Mesenchymal stem cell (in vitro differentiated cells and primary cell): ENCODE results near the gene ENPP7.

Experiments used
- DNase-seq: peaks from one replicate; pipeline ENCODE4 v3.0.0-alpha.2; 2013
- H2AFZ ChIP-seq: one replicate; pipeline ENCODE4 v1.6.1; 2013; ENCODE audit warnings: low read depth, mild to moderate bottlenecking, control low read depth, inconsistent platforms, low read length, moderate library complexity
- H2AK5ac ChIP-seq: 2 replicates; pipeline ENCODE4 v1.6.1; 2013; ENCODE audit warnings: low read length, moderate library complexity, mild to moderate bottlenecking, inconsistent platforms; ENCODE audit not compliant: severe bottlenecking
- H2BK120ac ChIP-seq: one replicate; pipeline ENCODE4 v1.6.1; 2013; ENCODE audit warnings: low read depth, mild to moderate bottlenecking, inconsistent platforms, low read length, moderate library complexity
- H2BK12ac ChIP-seq, 2 experiments: one replicate each; pipeline ENCODE4 v1.6.1; 2013; ENCODE audit warnings: inconsistent platforms in 2 of 2, low read length in 2 of 2, mild to moderate bottlenecking in 2 of 2, moderate library complexity in 2 of 2, control low read depth in 1 of 2
- H2BK15ac ChIP-seq: one replicate; pipeline ENCODE4 v1.6.1; 2013; ENCODE audit warnings: mild to moderate bottlenecking, low read depth, inconsistent platforms; ENCODE audit not compliant: poor library complexity, severe bottlenecking
- H2BK5ac ChIP-seq: 2 replicates; pipeline ENCODE4 v1.6.1; 2013; ENCODE audit warnings: low read depth, mild to moderate bottlenecking, low read length, control low read depth, inconsistent platforms; ENCODE audit not compliant: poor library complexity, severe bottlenecking
- H3K14ac ChIP-seq, 2 experiments: one replicate each; pipeline ENCODE4 v1.6.1; 2013; ENCODE audit warnings: inconsistent platforms in 2 of 2, low read length in 2 of 2, control low read depth in 1 of 2, mild to moderate bottlenecking in 1 of 2, moderate library complexity in 1 of 2
- H3K18ac ChIP-seq, 2 experiments: one replicate each; pipeline ENCODE4 v1.6.1; 2013; ENCODE audit warnings: inconsistent platforms in 2 of 2, low read length in 2 of 2, control low read depth in 1 of 2, low read depth in 1 of 2, mild to moderate bottlenecking in 1 of 2
- H3K23ac ChIP-seq, 2 experiments: one replicate each; pipeline ENCODE4 v1.6.1; 2013; ENCODE audit warnings: inconsistent platforms in 2 of 2, low read length in 2 of 2, mild to moderate bottlenecking in 2 of 2, moderate library complexity in 2 of 2, control low read depth in 1 of 2
- H3K27ac ChIP-seq: 2 replicates; pipeline ENCODE4 v1.5.1; 2013; ENCODE audit warnings: mild to moderate bottlenecking, moderate library complexity, low read length, control low read depth, inconsistent platforms; ENCODE audit not compliant: poor library complexity, severe bottlenecking
- H3K27me3 ChIP-seq, 2 experiments: 2 replicates each; pipeline versions ENCODE4 v1.6.1 to v1.7.0; 2013; ENCODE audit warnings: low read length in 2 of 2, mild to moderate bottlenecking in 2 of 2, moderate library complexity in 2 of 2, control low read depth in 1 of 2, inconsistent platforms in 1 of 2; ENCODE audit not compliant: control insufficient read depth in 1 of 2, insufficient read depth in 1 of 2
- H3K36me3 ChIP-seq, 2 experiments: 2 replicates each; pipeline versions ENCODE4 v1.6.1 to v1.7.0; 2013; ENCODE audit warnings: low read length in 2 of 2, control low read depth in 1 of 2, inconsistent platforms in 1 of 2, low read depth in 1 of 2, mild to moderate bottlenecking in 1 of 2; ENCODE audit not compliant: insufficient read depth in 2 of 2, control insufficient read depth in 1 of 2
- H3K4ac ChIP-seq, 2 experiments: one replicate each; pipeline ENCODE4 v1.6.1; 2013; ENCODE audit warnings: inconsistent platforms in 2 of 2, low read length in 2 of 2, mild to moderate bottlenecking in 2 of 2, moderate library complexity in 2 of 2, control low read depth in 1 of 2, low read depth in 1 of 2
- H3K4me1 ChIP-seq: 2 replicates; pipeline ENCODE4 v1.6.1; 2013; ENCODE audit warnings: low read depth, low read length, control low read depth; ENCODE audit not compliant: control insufficient read depth, insufficient read depth
- H3K4me2 ChIP-seq: 2 replicates; pipeline ENCODE4 v1.6.1; 2013; ENCODE audit warnings: low read length, mild to moderate bottlenecking, inconsistent platforms; ENCODE audit not compliant: poor library complexity, severe bottlenecking
- H3K4me3 ChIP-seq, 2 experiments: 2 replicates each; pipeline versions ENCODE4 v1.5.1 to v1.7.0; 2013; ENCODE audit warnings: low read length in 2 of 2, mild to moderate bottlenecking in 2 of 2, control low read depth in 1 of 2, low read depth in 1 of 2; ENCODE audit not compliant: insufficient read depth in 1 of 2
- H3K79me1 ChIP-seq: replicated peaks from 2 replicates; pipeline ENCODE4 v1.6.1; 2013; ENCODE audit warnings: mild to moderate bottlenecking, control low read depth, low read length, inconsistent platforms; ENCODE audit not compliant: poor library complexity, severe bottlenecking
- H3K9ac ChIP-seq: 2 replicates; pipeline ENCODE4 v1.7.0; 2013; ENCODE audit warnings: mild to moderate bottlenecking, low read length, moderate library complexity
- H3K9me3 ChIP-seq: 2 replicates; pipeline ENCODE4 v1.7.0; 2013; ENCODE audit warnings: mild to moderate bottlenecking, low read length; ENCODE audit not compliant: control insufficient read depth
- H4K8ac ChIP-seq: one replicate; pipeline ENCODE4 v1.6.1; 2013; ENCODE audit warnings: inconsistent platforms, mild to moderate bottlenecking, low read length, moderate library complexity
- H4K91ac ChIP-seq: one replicate; pipeline ENCODE4 v1.6.1; 2013; ENCODE audit warnings: mild to moderate bottlenecking, low read length, inconsistent platforms
- WGBS: methylation state at CpG from one replicate; pipeline ENCODE4 v1.1.7; 2013; ENCODE audit warnings: mixed read lengths; 5-methylcytosine and 5-hydroxymethylcytosine counted together

Gene ENPP7

DNA sequence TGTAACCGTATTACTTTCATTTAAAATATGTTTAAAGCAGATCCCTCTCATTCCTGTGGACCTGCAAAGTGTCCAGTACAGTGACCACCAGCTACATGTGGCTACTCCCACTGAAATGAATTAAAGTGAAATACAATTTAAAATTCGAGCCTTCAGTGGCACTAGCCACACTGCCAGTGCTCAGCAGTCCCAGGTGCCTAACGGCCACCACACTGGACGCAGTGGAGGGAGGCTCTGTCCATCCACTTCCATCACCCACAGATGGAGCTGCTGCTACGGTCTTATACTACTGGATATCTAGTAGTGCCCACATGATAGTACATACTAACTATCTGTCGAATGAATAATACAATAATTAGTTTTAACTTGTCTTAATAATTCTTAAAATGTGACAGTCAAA lies 44.9 kb downstream of the ENPP7 start:
- Histone ChIP-seq H3K79me1 (no peaks in the 10 kb centered on the region), H2BK12ac (no peak overlapping the region), H3K23ac (no peak overlapping the region), H3K14ac (no peak overlapping the region), H3K4me2 (no peak overlapping the region), H3K27ac (no peak overlapping the region), H3K27me3 (peaks cover 43 to 87% of the 10 kb centered on the region in 2 experiments), H3K4me3 (no peak overlapping the region), H2AK5ac (no peak overlapping the region), H3K9me3 (no peaks in the 10 kb centered on the region), H3K4ac (no peak overlapping the region), H3K36me3 (no peaks in the 10 kb centered on the region), H3K9ac (no peak overlapping the region), H2AFZ (no peak overlapping the region), H2BK120ac (no peak overlapping the region), H2BK15ac (no peak overlapping the region), H4K8ac (no peak overlapping the region), H4K91ac (no peak overlapping the region), H3K18ac (no peak overlapping the region), H3K4me1 (peaks cover 13% of the 10 kb centered on the region), H2BK5ac (no peak overlapping the region)
- no peak for DNase-seq
- whole genome bisulfite sequencing = 71% methylated on average over 4 of the region's 6 CpGs

DNA sequence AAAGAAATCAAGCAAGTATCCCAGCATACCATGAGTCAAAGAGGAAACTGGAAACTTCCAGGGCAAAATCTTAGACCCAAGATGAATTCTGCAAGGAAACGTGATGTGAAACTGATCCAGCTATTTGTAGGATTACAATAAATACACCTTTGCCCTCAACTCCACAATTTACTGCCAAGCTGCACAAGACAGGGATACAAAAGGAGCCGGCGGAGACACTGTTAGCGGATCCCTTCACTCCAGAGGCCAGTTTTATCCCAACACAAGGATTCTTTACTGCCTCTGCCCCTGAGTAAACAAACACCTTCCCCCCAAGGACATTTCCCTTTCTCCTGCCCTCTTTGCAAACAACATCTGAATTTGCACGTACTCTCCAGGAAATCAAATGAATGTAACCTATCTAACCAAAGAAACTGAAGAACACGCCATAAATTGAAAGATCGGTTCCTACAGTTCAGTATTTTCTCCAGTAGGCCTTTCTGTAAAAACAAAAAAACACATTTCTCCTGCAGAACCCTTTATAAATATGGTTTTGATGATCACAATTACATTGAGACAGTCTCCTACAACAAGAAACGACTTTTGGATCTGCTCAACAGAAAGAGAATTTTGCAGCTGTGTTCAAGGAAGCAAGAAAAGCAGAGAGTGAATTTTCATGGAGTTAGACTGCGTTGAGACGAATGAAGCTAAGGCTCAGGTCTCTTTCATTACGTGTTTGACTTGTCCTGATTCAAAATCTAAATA lies 45.8 kb downstream of the ENPP7 start:
- H4K8ac ChIP-seq = no peak overlapping the region
- DNase-seq = peak; percentile 29
- no peak overlapping the region for H3K4me3 ChIP-seq
- no peak overlapping the region for H2BK15ac ChIP-seq
- WGBS = 48% methylated on average over 11 of the region's 11 CpGs
- H3K4me2 ChIP-seq = no peak overlapping the region
- no peak overlapping the region for H3K9ac ChIP-seq
- H2AFZ ChIP-seq = no peak overlapping the region
- no peak overlapping the region for H2BK5ac ChIP-seq
- H3K79me1 ChIP-seq = no peaks in the 10 kb centered on the region
- H3K27me3 ChIP-seq = peaks cover 43 to 90% of the 10 kb centered on the region in 2 experiments
- H3K14ac ChIP-seq = no peak overlapping the region
- H3K9me3 ChIP-seq = no peaks in the 10 kb centered on the region
- H4K91ac ChIP-seq = no peak overlapping the region
- peaks cover 13% of the 10 kb centered on the region for H3K4me1 ChIP-seq
- H3K4ac ChIP-seq = no peak overlapping the region
- no peak overlapping the region for H2AK5ac ChIP-seq
- H3K18ac ChIP-seq = no peak overlapping the region
- no peak overlapping the region for H2BK12ac ChIP-seq
- H3K27ac ChIP-seq = no peak overlapping the region
- H2BK120ac ChIP-seq = no peak overlapping the region
- H3K23ac ChIP-seq = no peak overlapping the region
- peaks cover 0 to under 1% of the 10 kb centered on the region in 2 experiments for H3K36me3 ChIP-seq

DNA sequence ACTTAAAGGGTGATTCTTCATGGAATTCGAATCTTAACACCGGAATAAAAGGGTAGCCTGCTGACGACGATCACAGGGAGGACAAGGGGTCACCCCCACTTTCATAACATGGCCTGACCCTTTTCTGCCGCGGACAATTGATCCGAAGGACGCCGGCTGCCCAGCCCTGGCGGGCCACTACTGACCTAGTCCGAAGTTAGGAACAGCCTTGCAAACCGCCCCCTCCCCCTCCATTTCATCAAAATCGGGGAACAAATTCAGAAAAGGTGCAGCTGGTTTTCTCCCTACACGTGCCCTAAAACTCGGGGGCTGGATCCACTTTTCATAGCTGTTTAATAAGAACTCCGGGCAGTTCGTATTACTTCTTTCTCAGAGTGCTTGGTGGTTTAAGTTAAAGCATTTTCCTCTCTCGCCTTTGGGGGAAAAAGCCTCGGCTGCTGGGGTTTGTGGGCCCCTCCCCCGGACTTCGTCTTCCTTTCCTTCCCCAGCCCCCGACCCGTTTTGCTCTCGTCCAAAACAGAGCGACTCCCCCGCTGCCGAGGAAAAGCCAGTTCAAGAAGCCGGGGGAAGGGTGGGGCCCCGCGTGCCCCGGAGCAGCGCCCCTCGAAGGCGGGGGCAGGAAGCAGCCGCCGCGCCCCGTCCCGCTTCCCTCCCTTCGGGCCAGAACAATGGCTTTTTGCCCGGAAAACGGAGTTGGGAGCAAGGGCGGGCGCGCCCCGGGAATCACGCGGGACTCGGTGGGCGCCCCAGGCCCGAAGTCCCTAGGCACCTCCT lies 46.6 kb downstream of the ENPP7 start:
- H3K14ac ChIP-seq = no peak overlapping the region
- peaks cover 0 to 9% of the 10 kb centered on the region in 2 experiments for H3K36me3 ChIP-seq
- no peak overlapping the region for H3K27ac ChIP-seq
- H3K4me3 ChIP-seq = peak overlapping the region; percentile 59 to 63
- H4K91ac ChIP-seq = no peak overlapping the region
- peak; percentile 43 for DNase-seq
- H2BK120ac ChIP-seq = peak overlapping the region; percentile 85
- 3% methylated on average over 32 of the region's 51 CpGs for WGBS
- H2AFZ ChIP-seq = peak overlapping the region; percentile 43
- H3K23ac ChIP-seq = peak overlapping the region in 1 of 2 experiments; percentile 67
- H2BK5ac ChIP-seq = no peak overlapping the region
- H2AK5ac ChIP-seq = no peak overlapping the region
- peak overlapping the region; percentile 52 to 90 for H3K18ac ChIP-seq
- no peak overlapping the region for H2BK15ac ChIP-seq
- H3K4me2 ChIP-seq = peak overlapping the region; percentile 80
- no peak overlapping the region for H3K4ac ChIP-seq
- H3K79me1 ChIP-seq = no peaks in the 10 kb centered on the region
- peaks cover 43 to 88% of the 10 kb centered on the region in 2 experiments for H3K27me3 ChIP-seq
- H3K9ac ChIP-seq = no peak overlapping the region
- H3K9me3 ChIP-seq = no peaks in the 10 kb centered on the region
- peaks cover 13% of the 10 kb centered on the region for H3K4me1 ChIP-seq
- peak overlapping the region in 1 of 2 experiments; percentile 48 for H2BK12ac ChIP-seq
- H4K8ac ChIP-seq = peak overlapping the region; percentile 45

DNA sequence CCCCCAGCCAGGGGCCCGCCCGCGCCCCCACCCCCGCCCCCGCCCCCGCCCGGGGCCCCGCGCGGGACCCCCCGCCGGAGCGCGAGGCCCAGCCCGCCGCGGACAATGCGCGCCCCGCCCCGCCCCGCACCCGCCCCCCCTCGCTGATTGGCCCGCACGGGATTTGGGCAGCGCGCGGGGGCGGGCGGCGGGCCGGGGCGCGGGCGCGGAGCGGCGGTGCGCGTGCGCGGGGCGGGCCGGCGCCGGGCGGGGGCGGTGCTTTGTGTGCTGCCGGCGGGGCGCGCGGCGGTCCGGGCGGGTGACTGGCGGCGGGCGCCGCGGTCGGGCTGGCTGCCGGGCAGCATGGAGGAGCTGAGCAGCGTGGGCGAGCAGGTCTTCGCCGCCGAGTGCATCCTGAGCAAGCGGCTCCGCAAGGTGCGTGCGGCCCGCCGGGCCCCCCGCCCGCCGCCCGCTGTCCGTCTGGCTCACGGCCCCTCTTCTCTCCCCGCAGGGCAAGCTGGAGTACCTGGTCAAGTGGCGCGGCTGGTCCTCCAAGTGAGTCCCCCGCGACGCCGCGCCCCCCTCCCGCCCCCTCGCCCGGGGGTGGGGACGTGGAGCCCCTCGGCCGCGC lies 47.3 kb downstream of the ENPP7 start, which contains the start of gene CBX2:
Gene CBX2, plus strand, starts transcription at position 255 of the 610 bp plus-strand sequence. Its CDS starts 88 bp downstream, at position 343.
- H3K27ac ChIP-seq = no peak within 1 kb of the TSS

More for the DNA sequence above, 47.3 kb downstream of the ENPP7 start, which contains the start of gene CBX2:
- no peaks in the 10 kb centered on the region for H3K79me1 ChIP-seq
- no peak within 1 kb of the TSS for H2AK5ac ChIP-seq
- H3K4me3 ChIP-seq = peak within 1 kb of the TSS; percentile 63 to 78
- H2BK12ac ChIP-seq = peak within 1 kb of the TSS in 1 of 2 experiments; percentile 48
- H3K36me3 ChIP-seq = peaks cover 0 to 12% of the 10 kb centered on the region in 2 experiments
- peak within 1 kb of the TSS; percentile 45 for H4K8ac ChIP-seq
- peaks cover 37 to 89% of the 10 kb centered on the region in 2 experiments for H3K27me3 ChIP-seq
- no peak within 1 kb of the TSS for H3K9ac ChIP-seq
- DNase-seq = peak; percentile 55
- no peaks in the 10 kb centered on the region for H3K9me3 ChIP-seq
- no peak within 1 kb of the TSS for H2BK5ac ChIP-seq
- H3K4me2 ChIP-seq = peak within 1 kb of the TSS; percentile 81
- peak within 1 kb of the TSS; percentile 85 for H2BK120ac ChIP-seq
- H3K18ac ChIP-seq = peak within 1 kb of the TSS; percentile 52 to 90
- peak within 1 kb of the TSS; percentile 92 for H2AFZ ChIP-seq
- H4K91ac ChIP-seq = no peak within 1 kb of the TSS
- H2BK15ac ChIP-seq = no peak within 1 kb of the TSS
- WGBS = 2% methylated on average over 35 of the region's 96 CpGs
- peak within 1 kb of the TSS in 1 of 2 experiments; percentile 67 for H3K23ac ChIP-seq
- peaks cover 13% of the 10 kb centered on the region for H3K4me1 ChIP-seq
- H3K4ac ChIP-seq = no peak within 1 kb of the TSS
- H3K14ac ChIP-seq = peak within 1 kb of the TSS in 1 of 2 experiments; percentile 90
